ENCODE data around the gene SULT2B1.

The SULT2B1 gene

DNA sequence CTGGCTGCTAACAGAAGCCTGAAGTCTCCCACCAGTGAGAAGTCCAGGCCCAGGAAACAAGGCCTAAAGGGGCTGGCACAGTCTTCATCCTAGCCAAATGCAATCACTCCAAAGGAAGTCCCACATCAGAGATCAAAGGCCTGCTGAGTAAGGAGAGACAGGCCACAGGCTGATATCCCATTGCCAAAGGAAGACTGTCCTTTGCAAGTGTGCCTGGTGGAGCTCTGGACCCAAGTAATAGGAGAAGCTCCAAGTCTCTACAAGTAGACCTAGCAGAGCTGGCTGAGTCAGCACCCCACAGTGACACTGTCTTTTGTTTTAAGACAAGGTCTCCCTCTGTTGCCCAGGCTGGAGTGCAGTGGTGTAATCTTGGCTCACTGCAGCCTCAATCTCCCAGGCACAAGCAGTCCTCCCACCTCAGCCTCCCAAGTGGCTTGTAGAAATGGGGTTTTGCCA is 80.7 kb downstream of the SULT2B1 start:
- H3K4me3 ChIP-seq (ENCODE audit: low read depth, low read length) = no peak overlapping the region
- TF ChIP-seq CTCF (IDR thresholded peaks at IDR 0.05; ENCODE audit: control insufficient read depth, extremely low read depth, insufficient read depth) = no peak
- no peak for DNase-seq (ENCODE audit: low read depth)

GRCh38 chr19:48633148-48634035 is 81.4 kb downstream of the SULT2B1 start:
- TF ChIP-seq CTCF (IDR thresholded peaks at IDR 0.05; ENCODE audit: control insufficient read depth, extremely low read depth, insufficient read depth) = no peak
- DNase-seq (ENCODE audit: low read depth) = no peak
- peak overlapping the region; percentile 43 for H3K4me3 ChIP-seq (ENCODE audit: low read depth, low read length)

- no peak for TF ChIP-seq CTCF (IDR thresholded peaks at IDR 0.05; ENCODE audit: control insufficient read depth, extremely low read depth, insufficient read depth)
- H3K4me3 ChIP-seq (ENCODE audit: low read depth, low read length) = peak overlapping the region; percentile 43
- DNase-seq (ENCODE audit: low read depth) = no peak
Observed at GRCh38 chr19:48634036-48634342, 82.0 kb downstream of the SULT2B1 start.

- TF ChIP-seq CTCF (IDR thresholded peaks at IDR 0.05; ENCODE audit: control insufficient read depth, extremely low read depth, insufficient read depth) = no peak
- DNase-seq (ENCODE audit: low read depth) = peak; percentile 89
- H3K4me3 ChIP-seq (ENCODE audit: low read depth, low read length) = peak overlapping the region; percentile 43
Observed at GRCh38 chr19:48634424-48635262, 82.7 kb downstream of the SULT2B1 start.

DNA sequence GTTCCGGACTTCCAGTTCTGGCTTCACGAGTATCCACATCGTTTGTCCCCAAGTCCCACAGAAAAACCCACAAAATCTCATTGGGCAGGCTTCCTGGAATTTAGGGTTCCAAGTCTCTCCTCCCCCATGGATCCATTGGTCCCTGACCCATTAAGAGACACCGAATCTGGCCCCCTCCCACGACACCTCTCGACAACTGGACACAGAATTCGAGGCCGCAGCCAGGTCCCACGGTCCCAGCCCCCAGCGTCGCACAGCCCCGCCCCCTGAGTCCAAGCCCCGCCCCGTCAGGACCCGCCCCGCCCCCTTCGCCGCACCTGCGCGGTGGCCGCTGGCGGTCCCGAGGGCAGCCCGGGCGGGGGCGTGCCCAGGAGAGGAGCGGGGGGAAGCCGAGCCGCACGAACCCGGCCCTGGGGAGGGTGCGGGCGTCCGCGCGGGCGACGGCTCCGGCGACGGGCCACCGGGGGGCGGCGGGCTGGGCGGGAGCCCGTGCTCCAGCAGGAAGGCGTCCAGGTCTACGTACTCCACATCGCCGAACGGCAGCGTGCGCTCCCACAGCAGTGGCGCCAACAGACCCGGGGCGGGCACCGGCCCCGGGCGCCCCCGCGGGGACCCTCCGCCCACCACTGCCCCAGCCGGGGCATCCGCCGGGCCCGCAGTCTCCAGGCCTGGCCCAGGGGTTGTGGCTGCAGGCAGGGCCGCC is 83.4 kb downstream of the SULT2B1 start:
- no peak for DNase-seq (ENCODE audit: low read depth)
- no peak for TF ChIP-seq CTCF (IDR thresholded peaks at IDR 0.05; ENCODE audit: control insufficient read depth, extremely low read depth, insufficient read depth)
- peak overlapping the region; percentile 72 for H3K4me3 ChIP-seq (ENCODE audit: low read depth, low read length)

GRCh38 chr19:48635966-48636858 is 84.2 kb downstream of the SULT2B1 start:
- peak overlapping the region; percentile 72 for H3K4me3 ChIP-seq (ENCODE audit: low read depth, low read length)
- TF ChIP-seq CTCF (IDR thresholded peaks at IDR 0.05; ENCODE audit: control insufficient read depth, extremely low read depth, insufficient read depth) = no peak
- no peak for DNase-seq (ENCODE audit: low read depth)

All from LNCaP clone FGC (cell line).